ENCODE measurements around the gene ATP8A1.

The ATP8A1 gene

DNA sequence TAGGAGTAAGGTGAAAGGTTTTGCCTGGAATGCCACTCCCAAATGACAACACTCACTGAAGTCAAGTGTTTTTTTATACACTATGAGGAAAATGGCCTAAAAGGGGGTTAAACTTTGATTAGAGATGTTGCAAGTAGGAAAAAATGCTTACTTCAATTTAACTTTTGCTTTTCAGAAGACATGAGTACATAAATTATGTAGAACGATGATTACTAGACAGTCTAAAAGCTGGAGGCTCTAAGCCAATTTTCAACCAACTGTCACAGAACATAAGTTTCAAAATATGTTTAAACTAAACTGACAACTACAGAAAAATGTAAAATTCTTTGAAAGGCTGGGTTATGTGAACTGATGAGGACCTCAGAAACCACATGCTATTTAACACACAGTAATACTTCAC, 176.2 kb downstream of the ATP8A1 start:
- no peak overlapping the region for H3K4me3 ChIP-seq (ENCODE audit: low read length)
- TF ChIP-seq, protein P1, sequence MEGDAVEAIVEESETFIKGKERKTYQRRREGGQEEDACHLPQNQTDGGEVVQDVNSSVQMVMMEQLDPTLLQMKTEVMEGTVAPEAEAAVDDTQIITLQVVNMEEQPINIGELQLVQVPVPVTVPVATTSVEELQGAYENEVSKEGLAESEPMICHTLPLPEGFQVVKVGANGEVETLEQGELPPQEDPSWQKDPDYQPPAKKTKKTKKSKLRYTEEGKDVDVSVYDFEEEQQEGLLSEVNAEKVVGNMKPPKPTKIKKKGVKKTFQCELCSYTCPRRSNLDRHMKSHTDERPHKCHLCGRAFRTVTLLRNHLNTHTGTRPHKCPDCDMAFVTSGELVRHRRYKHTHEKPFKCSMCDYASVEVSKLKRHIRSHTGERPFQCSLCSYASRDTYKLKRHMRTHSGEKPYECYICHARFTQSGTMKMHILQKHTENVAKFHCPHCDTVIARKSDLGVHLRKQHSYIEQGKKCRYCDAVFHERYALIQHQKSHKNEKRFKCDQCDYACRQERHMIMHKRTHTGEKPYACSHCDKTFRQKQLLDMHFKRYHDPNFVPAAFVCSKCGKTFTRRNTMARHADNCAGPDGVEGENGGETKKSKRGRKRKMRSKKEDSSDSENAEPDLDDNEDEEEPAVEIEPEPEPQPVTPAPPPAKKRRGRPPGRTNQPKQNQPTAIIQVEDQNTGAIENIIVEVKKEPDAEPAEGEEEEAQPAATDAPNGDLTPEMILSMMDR (IDR thresholded peaks at IDR 0.05; ENCODE audit: insufficient read depth, low read depth, low read length, missing control alignments), result no peak
- DNase-seq (ENCODE audit: low read depth), result no peak

- H3K4me3 ChIP-seq (ENCODE audit: low read length), result no peak overlapping the region
- no peak for DNase-seq (ENCODE audit: low read depth)
- TF ChIP-seq, protein P1 (IDR thresholded peaks at IDR 0.05; ENCODE audit: insufficient read depth, low read depth, low read length, missing control alignments), result no peak
These were observed 176.6 kb downstream of the ATP8A1 start for GRCh38 chr4:42480281-42480680.

DNA sequence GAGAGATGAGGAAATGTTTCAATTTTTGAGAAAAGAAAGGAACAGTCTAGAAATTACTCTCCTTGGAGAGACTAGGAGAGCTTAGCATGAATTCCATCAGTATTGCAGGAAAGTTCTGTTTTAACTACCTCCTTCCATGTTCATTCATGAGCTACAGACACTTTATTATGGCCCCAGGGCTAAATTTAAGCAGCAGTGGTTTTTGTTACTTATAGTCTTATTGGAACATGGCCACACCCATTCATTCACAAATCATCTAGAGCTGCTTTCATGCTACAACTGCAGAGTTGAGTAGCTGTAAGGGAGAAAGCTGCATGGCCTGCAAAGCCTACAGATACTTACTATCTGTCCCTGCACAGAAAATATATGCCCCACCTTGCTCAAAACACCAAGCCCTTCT, 178.0 kb downstream of the ATP8A1 start:
- H3K4me3 ChIP-seq (ENCODE audit: low read length), result no peak overlapping the region
- DNase-seq (ENCODE audit: low read depth), result no peak
- TF ChIP-seq, protein P1 (IDR thresholded peaks at IDR 0.05; ENCODE audit: insufficient read depth, low read depth, low read length, missing control alignments), result no peak

- TF ChIP-seq, protein P1 (IDR thresholded peaks at IDR 0.05; ENCODE audit: insufficient read depth, low read depth, low read length, missing control alignments), result no peak
- DNase-seq (ENCODE audit: low read depth), result no peak
- no peak overlapping the region for H3K4me3 ChIP-seq (ENCODE audit: low read length)
These were observed 178.4 kb downstream of the ATP8A1 start for GRCh38 chr4:42478509-42478908.

DNA sequence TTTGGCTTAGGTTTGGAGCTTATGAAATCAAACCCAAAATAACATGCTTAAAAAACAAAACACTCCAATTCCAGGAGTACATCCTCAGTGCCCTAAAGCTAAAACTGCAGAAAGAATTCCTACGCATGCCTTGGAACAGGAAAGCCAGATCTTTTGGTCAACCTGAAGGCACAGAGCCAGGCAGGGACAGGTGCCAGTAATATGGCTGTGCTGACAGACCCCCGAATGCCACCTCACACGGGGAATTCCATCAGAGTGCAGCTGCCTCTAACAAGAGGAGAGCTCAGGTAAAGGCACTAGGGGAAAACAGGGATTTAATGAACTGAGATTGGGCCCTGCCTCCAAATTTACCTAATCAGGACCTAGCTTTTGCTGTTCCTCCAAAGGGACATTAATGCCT, 182.5 kb downstream of the ATP8A1 start:
- no peak for DNase-seq (ENCODE audit: low read depth)
- TF ChIP-seq, protein P1 (IDR thresholded peaks at IDR 0.05; ENCODE audit: insufficient read depth, low read depth, low read length, missing control alignments), result no peak
- no peak overlapping the region for H3K4me3 ChIP-seq (ENCODE audit: low read length)

GRCh38 chr4:42473071-42473684, 183.7 kb downstream of the ATP8A1 start:
- H3K4me3 ChIP-seq (ENCODE audit: low read length), result no peak overlapping the region
- TF ChIP-seq, protein P1 (IDR thresholded peaks at IDR 0.05; ENCODE audit: insufficient read depth, low read depth, low read length, missing control alignments), result no peak
- DNase-seq (ENCODE audit: low read depth), result no peak

GRCh38 chr4:42471896-42472295, 185.0 kb downstream of the ATP8A1 start:
- no peak for DNase-seq (ENCODE audit: low read depth)
- TF ChIP-seq, protein P1 (IDR thresholded peaks at IDR 0.05; ENCODE audit: insufficient read depth, low read depth, low read length, missing control alignments), result no peak
- no peak overlapping the region for H3K4me3 ChIP-seq (ENCODE audit: low read length)

All from epithelial cell of esophagus (primary cell).